GM13976 (cell line): ENCODE data around the gene CDH23.

Experiments used
- DNase-seq: peaks from one replicate; pipeline ENCODE4 v3.0.0; 2012; ENCODE audit warnings: low spot score
- CTCF ChIP-seq: IDR thresholded peaks from 2 replicates; pipeline ENCODE4 v1.5.1; 2012; ENCODE audit warnings: borderline replicate concordance, mild to moderate bottlenecking; ENCODE audit not compliant: insufficient read depth; ENCODE audit errors: extremely low read depth, missing control alignments, control extremely low read depth
- in situ Hi-C: fragments of 300-500 bp; cut with MboI; formaldehyde crosslinking; loops from one replicate; pipeline ENCODE4 v1.12.0; 2022; ENCODE audit warnings: low sequenced_read_pairs, mixed read lengths, inconsistent platforms; ENCODE audit not compliant: unreplicated experiment

Gene CDH23

GRCh38 chr10:71610651-71611050 is 213.9 kb downstream of the CDH23 start:
- no peak for DNase-seq
- in situ Hi-C loops, result no loop called here
- TF ChIP-seq CTCF, result no peak

GRCh38 chr10:71611131-71611530 is 214.4 kb downstream of the CDH23 start:
- in situ Hi-C loops, result no loop called here

GRCh38 chr10:71611709-71612422 is 215.1 kb downstream of the CDH23 start:
- TF ChIP-seq CTCF, result no peak
- no peak for DNase-seq
- in situ Hi-C loops, result no loop called here

More at GRCh38 chr10:71611131-71611530, 214.4 kb downstream of the CDH23 start:
- no peak for DNase-seq
- no peak for TF ChIP-seq CTCF

GRCh38 chr10:71613261-71613777 is 216.6 kb downstream of the CDH23 start:
- DNase-seq, result no peak
- in situ Hi-C loops, result no loop called here
- no peak for TF ChIP-seq CTCF

- TF ChIP-seq CTCF, result no peak
- in situ Hi-C loops, result no loop called here
- DNase-seq, result no peak
These were observed 217.2 kb downstream of the CDH23 start for GRCh38 chr10:71613877-71614276.

GRCh38 chr10:71614946-71615345 is 218.2 kb downstream of the CDH23 start:
- DNase-seq, result no peak
- in situ Hi-C loops, result no loop called here
- TF ChIP-seq CTCF, result no peak
